IMR-90 (cell line): Measurements from ENCODE around the gene ANKRD33B. TPM values are rescaled to one million over a fixed set of nuclear protein-coding genes. Genes with fewer than 3 reads are reported as not detected.

Source experiments
- ATAC-seq: fragments of 200-7000 bp; cut with Tn5 transposase; 2 replicates; pipeline ENCODE4 v1.9.1; 2020; ENCODE audit warnings: low read depth, mild to moderate bottlenecking, moderate library complexity
- BruUV-seq: library from RNA; stranded (reverse); fragments of 400-500 nt; replicated peaks from 2 replicates; lab custom pipeline; 2021; lab: Mats Ljungman, UMichigan
- CTCF ChIA-PET: fragments of 300-600 bp; formaldehyde crosslinking; extraction: SDS; loops from one replicate; lab custom pipeline; 2021; ENCODE audit warnings: antibody characterized with exemption; lab: Yijun Ruan, JAX
- POLR2A ChIA-PET: fragments of 300-600 bp; sonication (Branson Sonifier 250); formaldehyde crosslinking; loops from one replicate; lab custom pipeline; 2022; ENCODE audit warnings: antibody characterized with exemption; ENCODE audit not compliant: unreplicated experiment; lab: Charles Lee
- DNase-seq: peaks from one replicate; pipeline ENCODE4 v3.0.0; 2013
- H2AFZ ChIP-seq: replicated peaks from 2 replicates; pipeline ENCODE3; 2013; ENCODE audit warnings: low read length, mild to moderate bottlenecking; ENCODE audit not compliant: poor library complexity
- H2AK5ac ChIP-seq: 2 replicates; pipeline ENCODE4 v1.6.1; 2013; ENCODE audit warnings: low read depth, low read length, inconsistent platforms
- H2AK9ac ChIP-seq: replicated peaks from 2 replicates; pipeline ENCODE3; 2013; ENCODE audit warnings: mild to moderate bottlenecking, low read depth, low read length, moderate library complexity; ENCODE audit not compliant: poor library complexity
- H2BK120ac ChIP-seq: 2 replicates; pipeline ENCODE4 v1.6.1; 2013; ENCODE audit warnings: low read depth, low read length, inconsistent platforms
- H2BK15ac ChIP-seq: 3 replicates; pipeline ENCODE4 v1.6.1; 2013; ENCODE audit warnings: low read depth, low read length, inconsistent platforms
- H2BK20ac ChIP-seq: 2 replicates; pipeline ENCODE4 v1.6.1; 2013; ENCODE audit warnings: low read depth, mild to moderate bottlenecking, inconsistent platforms, low read length, moderate library complexity
- H2BK5ac ChIP-seq: 2 replicates; pipeline ENCODE4 v1.6.1; 2013; ENCODE audit warnings: mild to moderate bottlenecking, low read depth, low read length, inconsistent platforms; ENCODE audit not compliant: poor library complexity, severe bottlenecking
- H3K14ac ChIP-seq: replicated peaks from 2 replicates; pipeline ENCODE4 v1.6.1; 2013; ENCODE audit warnings: low read depth, low read length, inconsistent platforms
- H3K18ac ChIP-seq: 2 replicates; pipeline ENCODE4 v1.6.1; 2013; ENCODE audit warnings: low read depth, low read length, control low read depth
- H3K23ac ChIP-seq: 2 replicates; pipeline ENCODE4 v1.6.1; 2013; ENCODE audit warnings: low read depth, low read length, inconsistent platforms
- H3K27ac ChIP-seq: 2 replicates; pipeline ENCODE4 v1.5.1; 2013; ENCODE audit warnings: mild to moderate bottlenecking, control low read depth, low read length; ENCODE audit not compliant: insufficient read depth
- H3K27me3 ChIP-seq: 2 replicates; pipeline ENCODE4 v1.6.1; 2013; ENCODE audit warnings: low read length; ENCODE audit not compliant: control insufficient read depth, insufficient read depth
- H3K36me3 ChIP-seq: 2 replicates; pipeline ENCODE4 v1.6.1; 2013; ENCODE audit warnings: low read length, mixed read lengths; ENCODE audit not compliant: control insufficient read depth, insufficient read depth
- H3K4ac ChIP-seq: 2 replicates; pipeline ENCODE4 v1.6.1; 2013; ENCODE audit warnings: low read depth, low read length, inconsistent platforms
- H3K4me1 ChIP-seq: 2 replicates; pipeline ENCODE4 v1.6.1; 2013; ENCODE audit warnings: low read length, mixed read lengths; ENCODE audit not compliant: control insufficient read depth, insufficient read depth
- H3K4me2 ChIP-seq: 2 replicates; pipeline ENCODE4 v1.6.1; 2013; ENCODE audit warnings: low read depth, mild to moderate bottlenecking, control low read depth, low read length, moderate library complexity
- H3K4me3 ChIP-seq: 2 replicates; pipeline ENCODE4 v1.5.1; 2013; ENCODE audit warnings: low read depth, mild to moderate bottlenecking, control low read depth, low read length, moderate library complexity; ENCODE audit not compliant: insufficient read depth
- H3K56ac ChIP-seq: 2 replicates; pipeline ENCODE4 v1.6.1; 2013; ENCODE audit warnings: low read length, inconsistent platforms; ENCODE audit not compliant: insufficient read depth; ENCODE audit errors: extremely low read depth
- H3K79me1 ChIP-seq, 2 experiments: 2 replicates each; pipeline ENCODE4 v1.6.1; 2013; ENCODE audit warnings: low read length in 2 of 2, inconsistent platforms in 1 of 2, low read depth in 1 of 2
- H3K9ac ChIP-seq: 2 replicates; pipeline ENCODE4 v1.6.1; 2013; ENCODE audit warnings: low read depth, low read length, control low read depth
- H3K9me1 ChIP-seq: 2 replicates; pipeline ENCODE4 v1.6.1; 2013; ENCODE audit warnings: low read length, inconsistent platforms; ENCODE audit not compliant: insufficient read depth
- H3K9me3 ChIP-seq: 2 replicates; pipeline ENCODE4 v1.6.1; 2013; ENCODE audit warnings: low read length; ENCODE audit not compliant: control insufficient read depth, insufficient read depth
- H4K20me1 ChIP-seq: 2 replicates; pipeline ENCODE4 v1.6.1; 2013; ENCODE audit warnings: low read length, inconsistent platforms; ENCODE audit not compliant: insufficient read depth
- H4K5ac ChIP-seq: 2 replicates; pipeline ENCODE4 v1.6.1; 2013; ENCODE audit warnings: mild to moderate bottlenecking, low read depth, low read length, control low read depth
- H4K8ac ChIP-seq, 2 experiments: 2 replicates each; pipeline ENCODE4 v1.6.1; 2013; ENCODE audit warnings: low read depth in 2 of 2, low read length in 2 of 2, control low read depth in 1 of 2, inconsistent platforms in 1 of 2
- H4K91ac ChIP-seq: 2 replicates; pipeline ENCODE4 v1.6.1; 2013; ENCODE audit warnings: low read depth, low read length, inconsistent platforms; ENCODE audit not compliant: insufficient read depth
- BHLHE40 ChIP-seq: fragments of 150-350 bp; IDR thresholded peaks from 2 replicates; pipeline ENCODE4 v1.6.1; 2016; ENCODE audit warnings: mild to moderate bottlenecking, low read depth, low read length
- CHD1 ChIP-seq: IDR thresholded peaks from 2 replicates; pipeline ENCODE4 v1.6.1; 2012; ENCODE audit warnings: low read depth, low read length, improper control_type of control experiment
- CTCF ChIP-seq: conservative IDR thresholded peaks from 2 replicates; pipeline ENCODE4 v1.5.1; 2012; ENCODE audit warnings: mild to moderate bottlenecking, low read depth, low read length, improper control_type of control experiment
- FOS ChIP-seq: fragments of 150-350 bp; IDR thresholded peaks from 2 replicates; pipeline ENCODE4 v1.6.1; 2016; ENCODE audit warnings: low read depth, low read length
- MAFK ChIP-seq: IDR thresholded peaks from 2 replicates; pipeline ENCODE4 v1.6.1; 2012; ENCODE audit warnings: low read depth, low read length, improper control_type of control experiment
- MAZ ChIP-seq: IDR thresholded peaks from 2 replicates; pipeline ENCODE4 v1.6.1; 2012; ENCODE audit warnings: low read depth, mild to moderate bottlenecking, low read length, improper control_type of control experiment, moderate library complexity, borderline replicate concordance
- MXI1 ChIP-seq: IDR thresholded peaks from 2 replicates; pipeline ENCODE4 v1.6.1; 2012; ENCODE audit warnings: low read depth, mild to moderate bottlenecking, low read length, moderate library complexity, borderline replicate concordance
- RCOR1 ChIP-seq: IDR thresholded peaks from 2 replicates; pipeline ENCODE4 v1.6.1; 2012; ENCODE audit warnings: mild to moderate bottlenecking, low read length, improper control_type of control experiment; ENCODE audit not compliant: insufficient replicate concordance
- RFX5 ChIP-seq: IDR thresholded peaks from 2 replicates; pipeline ENCODE4 v1.8.0; 2012; ENCODE audit warnings: low read depth, mild to moderate bottlenecking, low read length, moderate library complexity
- SMC3 ChIP-seq: fragments of 150-350 bp; IDR thresholded peaks from 2 replicates; pipeline ENCODE4 v1.6.1; 2016; ENCODE audit warnings: low read depth, mild to moderate bottlenecking, antibody characterized with exemption, low read length, moderate library complexity
- WGBS, 2 experiments: methylation state at CpG; one replicate each; pipeline versions ENCODE4 v1.1.5 to v1.1.7; 2013; ENCODE audit warnings: missing lambda C conversion rate in 2 of 2; ENCODE audit not compliant: insufficient read length in 1 of 2; ENCODE audit errors: extremely low coverage in 2 of 2; 5-methylcytosine and 5-hydroxymethylcytosine counted together
- dilution Hi-C: fragments of 300-500 bp; cut with HindIII; formaldehyde crosslinking; loops from one replicate; pipeline ENCODE4 v1.14.3; 2018; ENCODE audit warnings: low sequenced_read_pairs; ENCODE audit not compliant: unreplicated experiment
- in situ Hi-C: fragments of 300-500 bp; cut with MboI; formaldehyde crosslinking; loops from 3 replicates; pipeline ENCODE4 v1.14.3; 2019; ENCODE audit warnings: low sequenced_read_pairs, inconsistent platforms, mixed read lengths
- intact Hi-C: fragments of 100-400 bp; cut with micrococcal nuclease; formaldehyde crosslinking; loops from 2 replicates; pipeline ENCODE4 v1.10.0; 2022
- polyA plus RNA-seq, 3 experiments: library from polyadenylated mRNA; depleted of rRNA; stranded (reverse); fragments of >200 nt; gene quantifications; 2 replicates each; pipeline ENCODE4 v1.2.3, GENCODE V29; 2012; ENCODE audit warnings: low replicate concordance in 1 of 3
- total RNA-seq: library from RNA; depleted of rRNA; stranded (reverse); fragments of >200 nt; gene quantifications from 2 replicates; pipeline ENCODE4 v1.2.3, GENCODE V29; 2012
- TF ChIP-seq, protein P1 (sequence below): fragments of 150-350 bp; IDR thresholded peaks from 2 replicates; pipeline ENCODE4 v1.6.1; 2017; ENCODE audit warnings: mild to moderate bottlenecking, antibody characterized with exemption, low read length, low read depth
- TF ChIP-seq, protein P2 (sequence below): fragments of 150-350 bp; IDR thresholded peaks from 2 replicates; pipeline ENCODE4 v1.6.1; 2016; ENCODE audit warnings: low read depth, mild to moderate bottlenecking, low read length, moderate library complexity, borderline replicate concordance

The ANKRD33B gene
- total and polyA plus RNA-seq, 2 of the 4 experiments (the other 2 are of a cell fraction): 2.5 to 3.3 TPM

- dilution Hi-C loops: no loop called here
- no peak overlapping the region for H4K5ac ChIP-seq
- no peak overlapping the region for H3K9ac ChIP-seq
- H3K23ac ChIP-seq: no peak overlapping the region
- no peak overlapping the region for H2BK20ac ChIP-seq
- ATAC-seq (no peak), DNase-seq (no peak)
- H4K20me1 ChIP-seq: peaks cover 59% of the 10 kb centered on the region; the same call in 1 of the 2 replicates
- BruUV-seq: no TSS peak
- H3K56ac ChIP-seq: no peak overlapping the region
- H3K79me1 ChIP-seq: peaks cover 23 to 69% of the 10 kb centered on the region in 2 experiments
- no peak overlapping the region for H2BK15ac ChIP-seq
- H3K4ac ChIP-seq: no peak overlapping the region
- ChIA-PET CTCF (no interaction called here), POLR2A (interaction anchor here (0.7 kb wide), 1 partner anchor 29 kb away, joined by 3 read pairs; no protein-coding TSS in a partner anchor)
- H2BK120ac ChIP-seq: no peak overlapping the region
- H3K4me3 ChIP-seq: no peak overlapping the region
- no peak overlapping the region for H4K91ac ChIP-seq
- H3K9me1 ChIP-seq: peaks cover 16% of the 10 kb centered on the region
- in situ Hi-C loops: loop anchor here (25.0 kb wide), 1 partner anchor 111 kb away; no protein-coding TSS in a partner anchor
- peaks cover 8% of the 10 kb centered on the region; the same call in 1 of the 2 replicates for H3K4me1 ChIP-seq
- no peak overlapping the region for H3K4me2 ChIP-seq
- WGBS, 2 experiments: no CpG with 5 or more reads among the region's 8 CpGs
- H2AFZ ChIP-seq: no peak overlapping the region
- H2AK5ac ChIP-seq: no peak overlapping the region
- H2AK9ac ChIP-seq: no peak overlapping the region
- H3K18ac ChIP-seq: no peak overlapping the region
- no peaks in the 10 kb centered on the region for H3K27me3 ChIP-seq
- TF ChIP-seq FOS (no peak), BHLHE40 (no peak), MXI1 (no peak), MAFK (no peak), RCOR1 (no peak), SMC3 (no peak), CHD1 (no peak), CTCF (no peak), RFX5 (no peak), MAZ (no peak)
- TF ChIP-seq, protein P1, sequence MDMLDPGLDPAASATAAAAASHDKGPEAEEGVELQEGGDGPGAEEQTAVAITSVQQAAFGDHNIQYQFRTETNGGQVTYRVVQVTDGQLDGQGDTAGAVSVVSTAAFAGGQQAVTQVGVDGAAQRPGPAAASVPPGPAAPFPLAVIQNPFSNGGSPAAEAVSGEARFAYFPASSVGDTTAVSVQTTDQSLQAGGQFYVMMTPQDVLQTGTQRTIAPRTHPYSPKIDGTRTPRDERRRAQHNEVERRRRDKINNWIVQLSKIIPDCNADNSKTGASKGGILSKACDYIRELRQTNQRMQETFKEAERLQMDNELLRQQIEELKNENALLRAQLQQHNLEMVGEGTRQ: no peak
- TF ChIP-seq, protein P2, sequence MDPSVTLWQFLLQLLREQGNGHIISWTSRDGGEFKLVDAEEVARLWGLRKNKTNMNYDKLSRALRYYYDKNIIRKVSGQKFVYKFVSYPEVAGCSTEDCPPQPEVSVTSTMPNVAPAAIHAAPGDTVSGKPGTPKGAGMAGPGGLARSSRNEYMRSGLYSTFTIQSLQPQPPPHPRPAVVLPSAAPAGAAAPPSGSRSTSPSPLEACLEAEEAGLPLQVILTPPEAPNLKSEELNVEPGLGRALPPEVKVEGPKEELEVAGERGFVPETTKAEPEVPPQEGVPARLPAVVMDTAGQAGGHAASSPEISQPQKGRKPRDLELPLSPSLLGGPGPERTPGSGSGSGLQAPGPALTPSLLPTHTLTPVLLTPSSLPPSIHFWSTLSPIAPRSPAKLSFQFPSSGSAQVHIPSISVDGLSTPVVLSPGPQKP: no peak
- H4K8ac ChIP-seq: no peak overlapping the region
- no peak overlapping the region for H2BK5ac ChIP-seq
- H3K36me3 ChIP-seq: peaks cover 5% of the 10 kb centered on the region; the same call in 1 of the 2 replicates
- H3K27ac ChIP-seq: no peak overlapping the region
- no peak overlapping the region for H3K14ac ChIP-seq
- intact Hi-C loops: no loop called here
- H3K9me3 ChIP-seq: no peaks in the 10 kb centered on the region
These were observed 9.7 kb downstream of the ANKRD33B start for GRCh38 chr5:10573487-10574145.
